IMR-90 (cell line): ENCODE results near the gene B3GNT5. TPM values are rescaled to one million over a fixed set of nuclear protein-coding genes. Genes with fewer than 3 reads are reported as not detected.
"Not testable (repeated sequence)": the region's sequence is repeated elsewhere in the genome, so short reads cannot be mapped to it uniquely, and the experiment has no call there.

Source experiments
- ATAC-seq: fragments of 200-7000 bp; cut with Tn5 transposase; 2 replicates; pipeline ENCODE4 v1.9.1; 2020; ENCODE audit warnings: low read depth, mild to moderate bottlenecking, moderate library complexity
- BruUV-seq: library from RNA; stranded (reverse); fragments of 400-500 nt; replicated peaks from 2 replicates; lab custom pipeline; 2021; lab: Mats Ljungman, UMichigan
- CTCF ChIA-PET: fragments of 300-600 bp; formaldehyde crosslinking; extraction: SDS; loops from one replicate; lab custom pipeline; 2021; ENCODE audit warnings: antibody characterized with exemption; lab: Yijun Ruan, JAX
- POLR2A ChIA-PET: fragments of 300-600 bp; sonication (Branson Sonifier 250); formaldehyde crosslinking; loops from one replicate; lab custom pipeline; 2022; ENCODE audit warnings: antibody characterized with exemption; ENCODE audit not compliant: unreplicated experiment; lab: Charles Lee
- DNase-seq: peaks from one replicate; pipeline ENCODE4 v3.0.0; 2013
- H2AFZ ChIP-seq: replicated peaks from 2 replicates; pipeline ENCODE3; 2013; ENCODE audit warnings: low read length, mild to moderate bottlenecking; ENCODE audit not compliant: poor library complexity
- H2AK5ac ChIP-seq: 2 replicates; pipeline ENCODE4 v1.6.1; 2013; ENCODE audit warnings: low read depth, low read length, inconsistent platforms
- H2AK9ac ChIP-seq: replicated peaks from 2 replicates; pipeline ENCODE3; 2013; ENCODE audit warnings: mild to moderate bottlenecking, low read depth, low read length, moderate library complexity; ENCODE audit not compliant: poor library complexity
- H2BK120ac ChIP-seq: 2 replicates; pipeline ENCODE4 v1.6.1; 2013; ENCODE audit warnings: low read depth, low read length, inconsistent platforms
- H2BK15ac ChIP-seq: 3 replicates; pipeline ENCODE4 v1.6.1; 2013; ENCODE audit warnings: low read depth, low read length, inconsistent platforms
- H2BK20ac ChIP-seq: 2 replicates; pipeline ENCODE4 v1.6.1; 2013; ENCODE audit warnings: low read depth, mild to moderate bottlenecking, inconsistent platforms, low read length, moderate library complexity
- H2BK5ac ChIP-seq: 2 replicates; pipeline ENCODE4 v1.6.1; 2013; ENCODE audit warnings: mild to moderate bottlenecking, low read depth, low read length, inconsistent platforms; ENCODE audit not compliant: poor library complexity, severe bottlenecking
- H3K14ac ChIP-seq: replicated peaks from 2 replicates; pipeline ENCODE4 v1.6.1; 2013; ENCODE audit warnings: low read depth, low read length, inconsistent platforms
- H3K18ac ChIP-seq: 2 replicates; pipeline ENCODE4 v1.6.1; 2013; ENCODE audit warnings: low read depth, low read length, control low read depth
- H3K23ac ChIP-seq: 2 replicates; pipeline ENCODE4 v1.6.1; 2013; ENCODE audit warnings: low read depth, low read length, inconsistent platforms
- H3K27ac ChIP-seq: 2 replicates; pipeline ENCODE4 v1.5.1; 2013; ENCODE audit warnings: mild to moderate bottlenecking, control low read depth, low read length; ENCODE audit not compliant: insufficient read depth
- H3K27me3 ChIP-seq: 2 replicates; pipeline ENCODE4 v1.6.1; 2013; ENCODE audit warnings: low read length; ENCODE audit not compliant: control insufficient read depth, insufficient read depth
- H3K36me3 ChIP-seq: 2 replicates; pipeline ENCODE4 v1.6.1; 2013; ENCODE audit warnings: low read length, mixed read lengths; ENCODE audit not compliant: control insufficient read depth, insufficient read depth
- H3K4ac ChIP-seq: 2 replicates; pipeline ENCODE4 v1.6.1; 2013; ENCODE audit warnings: low read depth, low read length, inconsistent platforms
- H3K4me1 ChIP-seq: 2 replicates; pipeline ENCODE4 v1.6.1; 2013; ENCODE audit warnings: low read length, mixed read lengths; ENCODE audit not compliant: control insufficient read depth, insufficient read depth
- H3K4me2 ChIP-seq: 2 replicates; pipeline ENCODE4 v1.6.1; 2013; ENCODE audit warnings: low read depth, mild to moderate bottlenecking, control low read depth, low read length, moderate library complexity
- H3K4me3 ChIP-seq: 2 replicates; pipeline ENCODE4 v1.5.1; 2013; ENCODE audit warnings: low read depth, mild to moderate bottlenecking, control low read depth, low read length, moderate library complexity; ENCODE audit not compliant: insufficient read depth
- H3K56ac ChIP-seq: 2 replicates; pipeline ENCODE4 v1.6.1; 2013; ENCODE audit warnings: low read length, inconsistent platforms; ENCODE audit not compliant: insufficient read depth; ENCODE audit errors: extremely low read depth
- H3K79me1 ChIP-seq, 2 experiments: 2 replicates each; pipeline ENCODE4 v1.6.1; 2013; ENCODE audit warnings: low read length in 2 of 2, inconsistent platforms in 1 of 2, low read depth in 1 of 2
- H3K9ac ChIP-seq: 2 replicates; pipeline ENCODE4 v1.6.1; 2013; ENCODE audit warnings: low read depth, low read length, control low read depth
- H3K9me1 ChIP-seq: 2 replicates; pipeline ENCODE4 v1.6.1; 2013; ENCODE audit warnings: low read length, inconsistent platforms; ENCODE audit not compliant: insufficient read depth
- H3K9me3 ChIP-seq: 2 replicates; pipeline ENCODE4 v1.6.1; 2013; ENCODE audit warnings: low read length; ENCODE audit not compliant: control insufficient read depth, insufficient read depth
- H4K20me1 ChIP-seq: 2 replicates; pipeline ENCODE4 v1.6.1; 2013; ENCODE audit warnings: low read length, inconsistent platforms; ENCODE audit not compliant: insufficient read depth
- H4K5ac ChIP-seq: 2 replicates; pipeline ENCODE4 v1.6.1; 2013; ENCODE audit warnings: mild to moderate bottlenecking, low read depth, low read length, control low read depth
- H4K8ac ChIP-seq, 2 experiments: 2 replicates each; pipeline ENCODE4 v1.6.1; 2013; ENCODE audit warnings: low read depth in 2 of 2, low read length in 2 of 2, control low read depth in 1 of 2, inconsistent platforms in 1 of 2
- H4K91ac ChIP-seq: 2 replicates; pipeline ENCODE4 v1.6.1; 2013; ENCODE audit warnings: low read depth, low read length, inconsistent platforms; ENCODE audit not compliant: insufficient read depth
- MAFK ChIP-seq: IDR thresholded peaks from 2 replicates; pipeline ENCODE4 v1.6.1; 2012; ENCODE audit warnings: low read depth, low read length, improper control_type of control experiment
- WGBS, 2 experiments: methylation state at CpG; one replicate each; pipeline versions ENCODE4 v1.1.5 to v1.1.7; 2013; ENCODE audit warnings: missing lambda C conversion rate in 2 of 2; ENCODE audit not compliant: insufficient read length in 1 of 2; ENCODE audit errors: extremely low coverage in 2 of 2; 5-methylcytosine and 5-hydroxymethylcytosine counted together
- dilution Hi-C: fragments of 300-500 bp; cut with HindIII; formaldehyde crosslinking; loops from one replicate; pipeline ENCODE4 v1.14.3; 2018; ENCODE audit warnings: low sequenced_read_pairs; ENCODE audit not compliant: unreplicated experiment
- in situ Hi-C: fragments of 300-500 bp; cut with MboI; formaldehyde crosslinking; loops from 3 replicates; pipeline ENCODE4 v1.14.3; 2019; ENCODE audit warnings: low sequenced_read_pairs, inconsistent platforms, mixed read lengths
- intact Hi-C: fragments of 100-400 bp; cut with micrococcal nuclease; formaldehyde crosslinking; loops from 2 replicates; pipeline ENCODE4 v1.10.0; 2022
- polyA plus RNA-seq, 3 experiments: library from polyadenylated mRNA; depleted of rRNA; stranded (reverse); fragments of >200 nt; gene quantifications; 2 replicates each; pipeline ENCODE4 v1.2.3, GENCODE V29; 2012; ENCODE audit warnings: low replicate concordance in 1 of 3
- total RNA-seq: library from RNA; depleted of rRNA; stranded (reverse); fragments of >200 nt; gene quantifications from 2 replicates; pipeline ENCODE4 v1.2.3, GENCODE V29; 2012

Gene B3GNT5
- total and polyA plus RNA-seq, 2 of the 4 experiments (the other 2 are of a cell fraction): 1.6 to 3.4 TPM

DNA sequence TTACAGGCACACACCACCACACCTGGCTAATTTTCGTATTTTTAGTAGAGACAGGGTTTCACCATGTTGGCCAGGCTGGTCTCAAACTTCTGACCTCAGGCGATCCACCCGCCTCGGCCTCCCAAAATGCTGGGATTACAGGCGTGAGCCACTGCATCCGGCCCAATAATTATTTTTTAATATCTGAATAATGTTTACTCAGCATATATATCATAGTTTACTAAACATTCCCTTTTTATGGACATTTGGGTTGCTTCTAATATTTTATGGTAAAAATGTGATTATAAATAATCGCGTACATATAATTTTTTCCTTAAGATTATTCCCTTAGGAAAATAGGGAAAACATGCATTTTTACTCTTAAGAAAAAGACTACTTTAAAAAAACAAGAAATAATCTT is 22.8 kb upstream of the B3GNT5 start:
- no CpG with 5 or more reads among the region's 8 CpGs for WGBS, 2 experiments
- BruUV-seq, H3K4me1 ChIP-seq, H2BK120ac ChIP-seq, H3K14ac ChIP-seq, intact Hi-C loops, H3K4me2 ChIP-seq, H3K18ac ChIP-seq, H2BK15ac ChIP-seq, H3K4ac ChIP-seq, H3K79me1 ChIP-seq, dilution Hi-C loops, H2BK5ac ChIP-seq, H3K36me3 ChIP-seq, POLR2A ChIA-PET, H3K9me3 ChIP-seq, H3K56ac ChIP-seq, H2AFZ ChIP-seq, ATAC-seq, H4K5ac ChIP-seq, H2AK5ac ChIP-seq, H4K8ac ChIP-seq, H4K20me1 ChIP-seq, H3K9me1 ChIP-seq, in situ Hi-C loops, H2AK9ac ChIP-seq, CTCF ChIA-PET, H2BK20ac ChIP-seq, H3K9ac ChIP-seq, H3K23ac ChIP-seq, H3K27ac ChIP-seq, H4K91ac ChIP-seq, H3K4me3 ChIP-seq, DNase-seq: not testable (repeated sequence)
- H3K27me3 ChIP-seq: peaks cover 15% of the 10 kb centered on the region
- peak; percentile 46 for TF ChIP-seq MAFK
